Prostate gland (tissue), 2 donors: ENCODE data around the gene LRRC74B. TPM values are rescaled to one million over a fixed set of nuclear protein-coding genes. Genes with fewer than 3 reads are reported as not detected.

Experiments
- DNase-seq: peaks from one replicate; pipeline ENCODE4 v3.0.0-alpha.2; 2019; ENCODE audit warnings: low spot score
- H3K27ac ChIP-seq, 2 donors: fragments of 200-600 bp; sonication (generic); 2 replicates each; pipeline ENCODE4 v1.5.1; 2017 to 2019
- H3K27me3 ChIP-seq: fragments of 200-600 bp; sonication (generic); replicated peaks from 2 replicates; pipeline ENCODE4 v1.5.1; 2019; ENCODE audit not compliant: insufficient read depth
- H3K36me3 ChIP-seq, 2 donors: fragments of 200-600 bp; sonication (generic); 1 replicate in 1 of 2; 2 replicates in 1 of 2; pipeline versions ENCODE4 v1.5.1 to v1.8.1; 2017 to 2019
- H3K4me1 ChIP-seq: fragments of 200-600 bp; sonication (generic); replicated peaks from 2 replicates; pipeline ENCODE4 v1.5.1; 2019
- H3K4me3 ChIP-seq, 2 donors: fragments of 200-600 bp; sonication (generic); 2 replicates each; pipeline ENCODE4 v1.5.1; 2017 to 2019
- H3K9me3 ChIP-seq: fragments of 200-600 bp; sonication (generic); 2 replicates; pipeline ENCODE4 v1.5.1; 2017
- POLR2A ChIP-seq: fragments of 450-650 bp; IDR thresholded peaks from one replicate; pipeline ENCODE4 v1.6.1; 2016; ENCODE audit warnings: antibody characterized with exemption, mild to moderate bottlenecking
- POLR2AphosphoS5 ChIP-seq: sonication (generic); formaldehyde crosslinking; IDR thresholded peaks from one replicate; pipeline ENCODE4 v1.6.1; 2017; ENCODE audit warnings: antibody characterized with exemption
- WGBS: methylation state at CpG from one replicate; pipeline ENCODE4 v1.1.5; 2018; 5-methylcytosine and 5-hydroxymethylcytosine counted together
- intact Hi-C: fragments of 100-400 bp; cut with DNase I; formaldehyde crosslinking; loops from one replicate; pipeline ENCODE4 v1.14.2; 2022
- total RNA-seq, 2 donors: library from RNA; depleted of rRNA; stranded (reverse); fragments of >200 nt; gene quantifications; one replicate each; pipeline ENCODE4 v1.1.0, GENCODE V29; 2016
- TF ChIP-seq, protein P1 (sequence below), 4 experiments: fragments of 200-600 bp in 2 of 4; fragments of 450-650 bp in 2 of 4; sonication (generic) in 2 of 4; IDR thresholded peaks; 1 replicate in 3 of 4; 2 replicates in 1 of 4; pipeline ENCODE4 v1.5.1; 2016 to 2019; ENCODE audit warnings: antibody characterized with exemption in 4 of 4, mild to moderate bottlenecking in 2 of 4, moderate library complexity in 2 of 4

Gene LRRC74B
- total RNA-seq, 2 donors from 2014 or later, result 0.45 TPM; not detected in 1

DNA sequence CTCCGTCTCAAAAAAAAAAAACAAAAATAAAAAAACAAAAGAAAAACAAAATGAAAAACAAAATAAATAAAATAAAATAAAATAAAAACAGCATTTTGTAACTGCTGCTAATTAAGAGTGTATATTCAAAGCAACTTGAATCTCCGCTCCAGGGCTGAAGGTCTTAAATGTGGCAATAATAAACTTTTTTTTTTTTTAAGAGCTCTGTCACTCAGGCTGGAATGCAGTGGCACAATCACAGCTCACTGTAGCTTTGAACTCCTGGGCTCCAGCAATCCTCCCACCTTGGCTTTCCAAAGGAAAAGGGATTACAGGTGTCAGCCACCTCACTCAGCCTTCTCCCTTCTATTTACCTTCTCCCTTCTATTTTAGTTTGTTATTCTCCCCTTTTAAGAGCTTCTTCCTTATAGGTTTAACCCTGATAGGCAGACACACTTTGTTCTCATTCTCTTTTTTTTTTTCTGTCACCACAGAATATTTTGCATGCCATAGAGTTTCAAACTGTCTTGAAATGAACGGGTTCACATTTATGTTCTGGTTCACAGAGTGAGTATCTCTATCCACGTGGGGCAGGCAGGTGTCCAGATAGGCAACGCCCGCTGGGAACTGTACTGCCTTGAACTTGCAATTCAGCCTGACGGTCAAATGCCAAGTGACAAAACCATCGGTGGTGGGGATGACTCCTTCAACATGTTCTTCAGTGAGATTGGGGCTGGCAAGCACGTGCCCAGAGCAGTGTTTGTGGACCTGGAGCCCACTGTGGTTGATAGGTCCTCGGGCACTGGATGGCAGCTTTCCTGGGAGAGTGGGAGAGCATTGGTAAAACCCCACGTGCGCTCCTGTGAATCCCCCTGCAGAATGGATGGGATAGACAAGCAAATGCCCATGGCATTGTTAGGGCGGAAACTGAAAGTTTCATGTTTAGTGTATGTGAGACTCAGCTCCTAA lies 19.4 kb downstream of the LRRC74B start:
- no peaks in the 10 kb centered on the region for H3K9me3 ChIP-seq
- no peak overlapping the region for H3K27ac ChIP-seq
- H3K4me3 ChIP-seq, result no peak overlapping the region
- no peaks in the 10 kb centered on the region for H3K36me3 ChIP-seq
- H3K4me1 ChIP-seq, result no peaks in the 10 kb centered on the region
- TF ChIP-seq, protein P1, sequence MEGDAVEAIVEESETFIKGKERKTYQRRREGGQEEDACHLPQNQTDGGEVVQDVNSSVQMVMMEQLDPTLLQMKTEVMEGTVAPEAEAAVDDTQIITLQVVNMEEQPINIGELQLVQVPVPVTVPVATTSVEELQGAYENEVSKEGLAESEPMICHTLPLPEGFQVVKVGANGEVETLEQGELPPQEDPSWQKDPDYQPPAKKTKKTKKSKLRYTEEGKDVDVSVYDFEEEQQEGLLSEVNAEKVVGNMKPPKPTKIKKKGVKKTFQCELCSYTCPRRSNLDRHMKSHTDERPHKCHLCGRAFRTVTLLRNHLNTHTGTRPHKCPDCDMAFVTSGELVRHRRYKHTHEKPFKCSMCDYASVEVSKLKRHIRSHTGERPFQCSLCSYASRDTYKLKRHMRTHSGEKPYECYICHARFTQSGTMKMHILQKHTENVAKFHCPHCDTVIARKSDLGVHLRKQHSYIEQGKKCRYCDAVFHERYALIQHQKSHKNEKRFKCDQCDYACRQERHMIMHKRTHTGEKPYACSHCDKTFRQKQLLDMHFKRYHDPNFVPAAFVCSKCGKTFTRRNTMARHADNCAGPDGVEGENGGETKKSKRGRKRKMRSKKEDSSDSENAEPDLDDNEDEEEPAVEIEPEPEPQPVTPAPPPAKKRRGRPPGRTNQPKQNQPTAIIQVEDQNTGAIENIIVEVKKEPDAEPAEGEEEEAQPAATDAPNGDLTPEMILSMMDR (IDR thresholded peaks at IDR 0.05), result no peak
- TF ChIP-seq POLR2AphosphoS5, result no peak
- TF ChIP-seq POLR2A, result no peak
- no peaks in the 10 kb centered on the region for H3K27me3 ChIP-seq
- DNase-seq, result no peak
- intact Hi-C loops, result no loop called here
- 41% methylated on average over 13 of the region's 13 CpGs for WGBS

DNA sequence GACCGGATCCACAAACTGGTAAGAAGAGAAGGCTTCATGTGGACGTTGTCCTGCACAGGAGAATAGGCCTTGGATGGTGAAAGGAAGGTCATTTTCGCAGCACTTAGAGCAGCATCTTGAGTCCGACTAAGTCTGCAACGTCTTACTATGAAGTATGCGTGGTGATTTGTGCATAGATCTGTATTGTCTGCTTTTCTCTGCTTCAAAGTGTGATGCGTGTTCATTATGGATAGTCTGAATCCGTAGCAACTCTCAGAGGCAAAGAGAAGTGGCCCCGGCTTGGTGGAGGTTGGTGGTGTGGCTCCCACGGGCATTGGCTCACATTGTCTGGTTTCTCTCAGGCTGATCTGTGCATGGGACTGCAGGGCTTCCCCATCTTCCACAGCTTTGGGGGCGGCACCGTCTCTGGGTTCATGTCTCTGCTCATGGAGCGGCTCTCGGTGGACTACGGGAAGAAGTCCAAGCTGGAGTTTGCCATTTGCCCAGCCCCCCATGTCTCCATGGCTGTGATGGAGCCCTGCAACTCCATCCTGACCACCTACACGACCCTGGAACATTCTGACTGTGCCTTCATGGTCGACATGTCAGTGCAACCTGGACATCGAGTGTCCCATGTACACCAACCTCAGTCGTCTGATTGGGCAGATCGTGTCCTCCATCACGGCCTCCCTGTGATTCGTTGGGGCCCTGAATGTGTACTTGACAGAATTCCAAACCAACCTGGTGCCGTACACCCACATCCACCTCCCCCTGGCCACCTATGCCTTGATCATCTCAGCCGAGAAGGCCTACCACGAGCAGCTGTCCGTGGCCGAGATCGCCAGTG lies 21.5 kb downstream of the LRRC74B start:
- H3K36me3 ChIP-seq, result no peaks in the 10 kb centered on the region
- WGBS, result 95% methylated on average over 28 of the region's 28 CpGs
- no peaks in the 10 kb centered on the region for H3K9me3 ChIP-seq
- no peak overlapping the region for H3K4me3 ChIP-seq
- intact Hi-C loops, result no loop called here
- H3K27me3 ChIP-seq, result no peaks in the 10 kb centered on the region
- no peaks in the 10 kb centered on the region for H3K4me1 ChIP-seq
- TF ChIP-seq, protein P1 (IDR thresholded peaks at IDR 0.05), result no peak
- TF ChIP-seq POLR2A, result no peak
- no peak for TF ChIP-seq POLR2AphosphoS5
- DNase-seq, result no peak
- no peak overlapping the region for H3K27ac ChIP-seq

DNA sequence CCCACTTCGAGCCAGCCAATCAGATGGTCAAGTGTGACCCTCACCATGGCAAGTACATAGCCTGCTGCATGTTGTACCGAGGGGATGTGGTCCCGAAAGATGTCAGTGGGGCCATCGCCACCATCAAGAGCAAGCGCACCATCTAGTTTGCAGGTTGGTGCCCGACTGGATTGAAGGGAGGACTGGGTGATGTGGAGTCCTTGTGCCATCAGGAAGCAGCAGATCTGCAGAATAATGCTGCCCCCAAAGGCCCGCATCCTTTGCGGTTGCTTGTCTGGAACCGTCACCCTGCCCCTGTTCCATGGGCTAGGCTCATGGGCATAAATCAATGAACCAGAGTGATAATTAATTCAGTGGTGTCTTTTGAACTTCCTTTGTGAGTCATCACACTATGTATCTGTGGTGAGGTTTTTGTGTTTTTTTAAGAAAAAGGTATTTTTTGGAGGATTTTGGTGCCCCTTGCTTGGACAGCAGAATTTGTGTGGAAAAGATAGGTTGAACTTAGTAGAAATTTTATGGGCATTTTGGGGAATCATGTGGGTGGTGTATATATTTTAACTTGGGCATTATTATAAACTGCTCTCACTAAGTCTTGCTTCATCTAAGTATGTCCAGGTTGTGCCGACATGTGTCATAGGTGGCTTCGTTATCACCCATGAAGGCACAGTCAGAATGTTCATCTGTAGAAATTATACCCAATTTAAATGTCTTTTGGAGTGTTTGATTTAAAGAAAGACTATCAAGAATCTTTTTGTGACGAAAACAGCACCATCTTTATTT lies 22.3 kb downstream of the LRRC74B start:
- no peak for DNase-seq
- H3K27me3 ChIP-seq, result no peaks in the 10 kb centered on the region
- no peak overlapping the region for H3K27ac ChIP-seq
- H3K4me3 ChIP-seq, result no peak overlapping the region
- H3K9me3 ChIP-seq, result no peaks in the 10 kb centered on the region
- H3K36me3 ChIP-seq, result no peaks in the 10 kb centered on the region
- no peak for TF ChIP-seq POLR2AphosphoS5
- TF ChIP-seq, protein P1 (IDR thresholded peaks at IDR 0.05), result no peak
- no peak for TF ChIP-seq POLR2A
- no peaks in the 10 kb centered on the region for H3K4me1 ChIP-seq
- WGBS, result 94% methylated on average over 12 of the region's 12 CpGs
- intact Hi-C loops, result no loop called here

DNA sequence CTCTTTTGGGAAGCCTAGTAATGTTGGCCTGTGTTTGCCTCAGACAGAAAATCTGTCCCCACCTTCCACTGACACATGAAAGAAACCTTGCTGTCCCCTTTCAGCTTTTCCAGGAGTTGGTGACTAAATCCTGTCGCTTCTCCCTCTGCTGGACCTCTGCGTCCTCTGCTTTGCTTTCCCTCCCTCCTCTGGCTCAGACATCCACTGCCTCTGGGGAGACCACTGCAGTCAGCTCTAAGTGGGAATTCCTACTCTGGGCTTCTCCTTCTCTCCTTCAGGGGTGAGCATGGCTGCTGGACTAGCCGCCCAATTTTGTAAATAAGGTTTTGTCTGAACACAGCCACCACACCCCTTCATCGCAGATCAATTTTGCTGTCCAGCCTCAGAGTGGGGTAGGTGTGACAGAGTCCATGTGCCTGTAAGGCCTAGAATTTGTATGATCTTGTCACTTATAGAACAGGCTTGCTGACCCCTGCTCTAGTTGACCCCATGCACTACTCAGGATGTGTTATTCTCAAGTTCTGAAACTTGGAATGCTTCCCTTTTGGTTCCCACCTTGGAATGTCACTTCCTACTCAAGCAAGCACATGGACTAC lies 23.0 kb downstream of the LRRC74B start:
- no peak for DNase-seq
- TF ChIP-seq, protein P1 (IDR thresholded peaks at IDR 0.05), result no peak
- no peak for TF ChIP-seq POLR2AphosphoS5
- Histone ChIP-seq H3K27me3 (no peaks in the 10 kb centered on the region), H3K4me3 (no peak overlapping the region), H3K4me1 (no peaks in the 10 kb centered on the region), H3K27ac (peak overlapping the region in 1 of 2 donors; percentile 13), H3K36me3 (no peaks in the 10 kb centered on the region), H3K9me3 (no peaks in the 10 kb centered on the region)
- 76% methylated on average over 4 of the region's 4 CpGs for WGBS
- intact Hi-C loops, result no loop called here
